VCaP (cell line): Measurements from ENCODE around the gene GPR82.
"Not testable (repeated sequence)": the region's sequence is repeated elsewhere in the genome, so short reads cannot be mapped to it uniquely, and the experiment has no call there.

Experiments
- H3K27ac ChIP-seq: fragments of 450-650 bp; 2 replicates; pipeline ENCODE4 v1.5.1; 2017
- CTCF ChIP-seq: fragments of 450-650 bp; conservative IDR thresholded peaks from 2 replicates; pipeline ENCODE4 v1.5.1; 2017; ENCODE audit warnings: mild to moderate bottlenecking, moderate library complexity

The GPR82 gene

GRCh38 chrX:41707218-41707617, 16.8 kb upstream of the GPR82 start:
- TF ChIP-seq CTCF, result no peak
- H3K27ac ChIP-seq, result no peak overlapping the region

DNA sequence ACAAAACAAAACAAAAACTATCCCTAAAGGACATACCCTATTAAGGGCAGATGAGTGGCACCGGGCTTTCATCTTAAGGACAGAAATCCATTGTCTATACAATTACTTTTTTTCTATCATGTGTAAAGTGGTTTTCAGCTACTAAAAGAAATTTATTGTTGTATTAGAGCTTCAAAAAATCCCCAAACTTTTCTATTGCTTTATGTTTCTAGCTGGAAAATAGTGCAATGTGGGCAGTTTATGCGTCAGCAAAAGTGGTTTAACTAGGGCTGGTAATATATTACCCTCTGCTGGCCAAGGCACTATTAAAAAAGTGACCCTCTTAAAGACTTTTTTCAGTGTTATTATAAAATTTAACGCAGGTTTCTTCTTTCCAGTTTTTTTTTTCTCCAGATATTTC, 15.5 kb upstream of the GPR82 start:
- no peak overlapping the region for H3K27ac ChIP-seq
- TF ChIP-seq CTCF, result peak; percentile 24; the same call in 1 of the 2 replicates

DNA sequence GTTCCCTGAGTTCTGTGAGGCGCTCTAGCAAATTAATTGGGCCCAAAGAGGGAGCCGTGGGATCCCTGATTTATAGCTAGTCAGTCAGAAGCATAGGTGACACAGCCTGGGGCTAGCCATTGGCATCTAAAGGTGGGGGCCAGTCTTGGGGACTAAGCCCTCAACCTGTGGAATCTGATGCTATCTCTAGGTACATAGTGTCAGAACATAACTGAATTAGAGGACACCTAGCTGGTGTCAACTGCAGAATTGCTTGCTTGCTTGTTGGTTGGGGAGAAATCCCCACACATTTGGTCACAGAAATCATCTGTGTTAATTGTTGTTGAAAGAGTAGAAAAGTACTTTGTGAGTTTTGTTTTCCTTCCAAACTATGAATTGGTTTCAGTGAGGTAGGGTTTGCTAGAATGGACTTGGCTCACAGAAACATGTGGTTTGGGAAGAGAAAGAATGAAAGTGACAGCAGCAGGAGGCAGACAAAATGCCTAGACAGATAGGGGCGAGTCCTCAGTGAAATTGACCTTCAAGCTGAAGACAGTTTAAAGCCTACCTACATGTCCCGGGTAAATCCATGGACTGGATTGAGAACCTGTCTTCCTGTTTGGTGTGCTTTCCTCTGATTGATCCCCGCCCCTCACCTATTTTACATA, 12.8 kb upstream of the GPR82 start:
- no peak overlapping the region for H3K27ac ChIP-seq
- no peak for TF ChIP-seq CTCF

GRCh38 chrX:41716222-41716621, 7.8 kb upstream of the GPR82 start:
- no peak for TF ChIP-seq CTCF
- H3K27ac ChIP-seq, result no peak overlapping the region

- no peak overlapping the region for H3K27ac ChIP-seq
- no peak for TF ChIP-seq CTCF
Measured at GRCh38 chrX:41716767-41717473, 7.1 kb upstream of the GPR82 start.

DNA sequence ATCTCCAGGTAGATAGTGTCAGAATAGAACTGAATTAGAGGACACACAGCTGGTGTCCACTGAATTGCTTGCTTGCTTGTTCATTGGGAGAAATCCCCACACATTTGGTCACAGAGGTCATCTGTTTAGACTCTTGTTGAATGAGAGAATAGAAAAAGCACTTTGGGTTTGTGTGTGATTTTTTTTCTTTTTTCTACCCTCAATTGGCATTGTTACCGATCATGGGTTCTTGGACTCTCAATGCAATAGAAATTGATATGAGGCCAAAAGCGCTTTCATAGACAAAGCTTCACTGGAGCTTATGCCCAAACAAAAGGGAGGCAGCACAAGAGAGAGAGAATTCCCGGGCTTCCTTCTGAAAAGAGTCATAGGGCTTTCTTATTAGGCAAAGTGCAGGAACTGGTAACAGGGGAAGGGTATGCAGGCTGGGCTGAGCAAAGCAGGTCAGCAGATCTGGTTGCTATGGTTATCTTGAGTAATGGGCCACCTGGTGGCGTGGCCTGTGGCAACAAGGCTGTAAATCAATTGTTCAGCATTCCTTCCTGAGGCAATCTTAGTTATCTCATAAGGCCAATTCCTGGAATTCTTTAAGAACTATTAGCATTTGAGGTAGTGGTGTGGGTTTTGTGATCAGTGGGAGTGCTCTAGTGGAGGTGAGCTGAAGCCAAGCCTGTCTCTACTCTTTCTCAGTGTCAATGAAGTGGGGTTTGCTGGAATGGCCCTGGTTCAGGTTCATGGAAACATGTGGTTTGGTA, 5.3 kb upstream of the GPR82 start:
- H3K27ac ChIP-seq, result no peak overlapping the region
- TF ChIP-seq CTCF, result no peak

DNA sequence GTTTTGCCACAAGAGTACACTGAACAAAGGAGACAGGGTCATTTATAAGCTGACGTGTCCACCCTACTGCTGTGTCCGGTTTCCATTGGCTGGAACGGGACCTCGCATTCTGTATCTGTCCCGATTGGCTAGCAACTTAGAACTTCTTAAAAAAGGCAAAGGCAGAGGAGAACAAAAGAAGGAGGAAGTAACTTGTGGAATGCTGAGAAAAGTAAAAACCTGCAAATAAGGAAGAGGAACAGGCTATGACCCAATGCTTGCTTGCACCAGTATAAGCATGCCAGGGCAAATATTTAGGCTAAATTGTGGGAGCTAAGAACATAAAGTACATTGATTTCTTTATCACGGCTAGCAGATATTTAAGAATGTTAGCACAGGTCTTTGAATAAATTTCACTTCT, 4.4 kb upstream of the GPR82 start:
- H3K27ac ChIP-seq, result not testable (repeated sequence)
